DOHH2 (cell line): Measurements from ENCODE around the gene RPS6KA2.

Experiments used
- H3F3A ChIP-seq: fragments of 200-600 bp; sonication (generic), shearing (Covaris generic); 2 replicates; pipeline ENCODE4 v1.6.0; 2016; ENCODE audit warnings: antibody characterized with exemption, mild to moderate bottlenecking; ENCODE audit not compliant: control insufficient read depth, insufficient read depth
- H3K27ac ChIP-seq: fragments of 200-600 bp; sonication (generic); 2 replicates; pipeline ENCODE4 v1.5.1; 2014; ENCODE audit warnings: low read depth, mild to moderate bottlenecking, low read length, moderate library complexity
- H3K27me3 ChIP-seq: fragments of 200-600 bp; sonication (generic); 2 replicates; pipeline ENCODE4 v1.6.1; 2014; ENCODE audit warnings: mild to moderate bottlenecking, low read length, mixed read lengths; ENCODE audit not compliant: control insufficient read depth
- H3K36me3 ChIP-seq: fragments of 200-600 bp; sonication (generic); 2 replicates; pipeline ENCODE4 v1.6.1; 2014; ENCODE audit warnings: mild to moderate bottlenecking, low read length, moderate library complexity, mixed read lengths; ENCODE audit not compliant: control insufficient read depth
- H3K4me1 ChIP-seq: fragments of 200-600 bp; sonication (generic); 2 replicates; pipeline ENCODE4 v1.6.1; 2014; ENCODE audit warnings: mild to moderate bottlenecking, low read length, mixed read lengths; ENCODE audit not compliant: control insufficient read depth
- H3K4me2 ChIP-seq: fragments of 200-600 bp; sonication (generic); 2 replicates; pipeline ENCODE4 v1.6.0; 2014; ENCODE audit warnings: mild to moderate bottlenecking, low read length, moderate library complexity
- H3K4me3 ChIP-seq: fragments of 200-600 bp; sonication (generic); 2 replicates; pipeline ENCODE4 v1.5.1; 2014; ENCODE audit warnings: mild to moderate bottlenecking, low read length, mixed read lengths
- H3K79me2 ChIP-seq: fragments of 200-600 bp; sonication (generic); 2 replicates; pipeline ENCODE4 v1.6.1; 2014; ENCODE audit warnings: mild to moderate bottlenecking, low read length, mixed read lengths; ENCODE audit not compliant: control insufficient read depth
- H3K9me2 ChIP-seq: fragments of 200-600 bp; sonication (generic); replicated peaks from 2 replicates; pipeline ENCODE4 v1.6.1; 2014; ENCODE audit warnings: mild to moderate bottlenecking, low read length, mixed read lengths; ENCODE audit not compliant: control insufficient read depth
- H3K9me3 ChIP-seq: fragments of 200-600 bp; sonication (generic); 2 replicates; pipeline ENCODE4 v1.6.1; 2014; ENCODE audit warnings: antibody characterized with exemption, low read length, mixed read lengths; ENCODE audit not compliant: control insufficient read depth, insufficient read depth
- H4K20me1 ChIP-seq: fragments of 200-600 bp; sonication (generic); 2 replicates; pipeline ENCODE4 v1.6.0; 2014; ENCODE audit warnings: low read depth, mild to moderate bottlenecking, antibody characterized with exemption, low read length, moderate library complexity; ENCODE audit not compliant: control insufficient read depth, insufficient read depth
- CTCF ChIP-seq: fragments of 200-600 bp; sonication (generic); IDR thresholded peaks from one replicate; pipeline ENCODE4 v1.5.1; 2014; ENCODE audit warnings: antibody characterized with exemption, mild to moderate bottlenecking, low read depth, low read length; ENCODE audit not compliant: poor library complexity, severe bottlenecking
- EZH2phosphoT487 ChIP-seq: fragments of 200-600 bp; sonication (generic); IDR thresholded peaks from 2 replicates; pipeline ENCODE4 v1.6.1; 2017; ENCODE audit warnings: borderline replicate concordance, mild to moderate bottlenecking, antibody characterized with exemption, low read length, moderate library complexity, mixed read lengths

Gene RPS6KA2

GRCh38 chr6:166423051-166423745 is 203.9 kb downstream of the RPS6KA2 start:
- no peaks in the 10 kb centered on the region for H4K20me1 ChIP-seq
- no peak overlapping the region for H3K27ac ChIP-seq
- no peaks in the 10 kb centered on the region for H3K36me3 ChIP-seq
- H3K9me3 ChIP-seq = no peaks in the 10 kb centered on the region
- H3K4me3 ChIP-seq = no peak overlapping the region
- H3K4me1 ChIP-seq = no peaks in the 10 kb centered on the region
- no peaks in the 10 kb centered on the region for H3K9me2 ChIP-seq
- no peak overlapping the region for H3K4me2 ChIP-seq
- H3F3A ChIP-seq = no peaks in the 10 kb centered on the region
- TF ChIP-seq CTCF = no peak
- TF ChIP-seq EZH2phosphoT487 = no peak
- H3K27me3 ChIP-seq = no peaks in the 10 kb centered on the region
- no peaks in the 10 kb centered on the region for H3K79me2 ChIP-seq

GRCh38 chr6:166422201-166422940 is 204.7 kb downstream of the RPS6KA2 start:
- Histone ChIP-seq H3K9me2 (no peaks in the 10 kb centered on the region), H3K27me3 (no peaks in the 10 kb centered on the region), H3K4me1 (no peaks in the 10 kb centered on the region), H3K4me2 (no peak overlapping the region), H3F3A (no peaks in the 10 kb centered on the region), H3K27ac (no peak overlapping the region), H3K36me3 (no peaks in the 10 kb centered on the region), H3K79me2 (no peaks in the 10 kb centered on the region), H3K9me3 (no peaks in the 10 kb centered on the region), H4K20me1 (no peaks in the 10 kb centered on the region), H3K4me3 (no peak overlapping the region)
- no peak for TF ChIP-seq CTCF

- Histone ChIP-seq H3K4me2 (no peak overlapping the region), H3F3A (no peaks in the 10 kb centered on the region), H3K27me3 (no peaks in the 10 kb centered on the region), H3K27ac (no peak overlapping the region), H3K4me3 (no peak overlapping the region), H3K79me2 (no peaks in the 10 kb centered on the region), H3K9me2 (no peaks in the 10 kb centered on the region), H3K4me1 (no peaks in the 10 kb centered on the region), H4K20me1 (0 out of 2 replicates have a peak, but pooled peaks cover 2% of the 10 kb centered on the region), H3K9me3 (no peaks in the 10 kb centered on the region; the same call in 1 of the 2 replicates), H3K36me3 (no peaks in the 10 kb centered on the region)
- TF ChIP-seq EZH2phosphoT487 (no peak), CTCF (no peak)
Observed at GRCh38 chr6:166420351-166420750, 206.7 kb downstream of the RPS6KA2 start.
